NCI-H2171 treated with DMSO at 0.1 percent for 48 hours (cell line): ENCODE data around the gene CCNG2.

ENCODE experiments used
- DNase-seq: peaks from one replicate; lab custom pipeline; 2025; lab: John Stamatoyannopoulos, UW

CCNG2 gene

GRCh38 chr4:77177199-77177598 is 20.2 kb downstream of the CCNG2 start:
- no peak for DNase-seq

DNA sequence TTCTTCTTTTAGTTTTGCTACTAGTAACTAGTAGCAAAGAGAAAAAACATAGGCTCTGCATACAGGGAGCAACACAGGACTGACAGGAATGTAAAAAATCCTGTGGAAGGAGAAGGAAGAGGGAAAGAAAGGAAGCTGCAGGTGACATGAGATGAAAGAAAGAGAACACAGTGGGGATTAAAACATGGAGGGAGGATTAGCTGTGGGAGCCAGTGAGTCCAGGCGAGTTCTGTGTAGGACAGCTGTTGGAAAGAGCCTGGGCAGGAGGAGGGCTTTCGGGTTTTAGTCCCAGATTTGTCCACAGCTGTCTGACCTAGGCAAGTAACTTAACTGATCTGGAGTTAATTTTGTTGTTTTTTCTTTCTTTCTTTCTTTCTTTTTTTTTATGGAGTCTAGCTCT is 21.6 kb downstream of the CCNG2 start:
- no peak for DNase-seq

- no peak for DNase-seq
Observed at GRCh38 chr4:77179519-77179918, 22.5 kb downstream of the CCNG2 start.

GRCh38 chr4:77181720-77182119 is 24.7 kb downstream of the CCNG2 start:
- DNase-seq: no peak

GRCh38 chr4:77183777-77184420 is 26.9 kb downstream of the CCNG2 start:
- no peak for DNase-seq

DNA sequence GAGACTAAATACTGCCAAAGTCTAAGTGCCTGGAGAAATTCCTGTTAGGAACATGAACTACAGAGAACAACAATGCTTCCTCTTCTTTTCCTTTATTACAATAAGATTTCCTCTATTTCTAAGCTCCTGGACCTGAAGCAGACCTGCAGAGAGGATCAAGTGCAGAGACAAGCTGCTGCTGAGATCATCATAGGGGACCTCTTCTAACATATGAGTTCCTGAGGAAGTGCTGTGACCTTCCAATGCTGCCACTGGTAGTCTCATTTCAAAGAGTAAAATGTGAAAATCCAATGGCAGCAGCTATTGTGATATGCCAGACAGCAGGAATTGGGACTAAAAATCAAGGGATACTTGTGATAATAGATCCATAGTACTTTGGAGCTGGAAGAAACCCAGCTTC is 28.0 kb downstream of the CCNG2 start:
- no peak for DNase-seq

- DNase-seq: no peak
Observed at GRCh38 chr4:77185686-77186085, 28.7 kb downstream of the CCNG2 start.

DNA sequence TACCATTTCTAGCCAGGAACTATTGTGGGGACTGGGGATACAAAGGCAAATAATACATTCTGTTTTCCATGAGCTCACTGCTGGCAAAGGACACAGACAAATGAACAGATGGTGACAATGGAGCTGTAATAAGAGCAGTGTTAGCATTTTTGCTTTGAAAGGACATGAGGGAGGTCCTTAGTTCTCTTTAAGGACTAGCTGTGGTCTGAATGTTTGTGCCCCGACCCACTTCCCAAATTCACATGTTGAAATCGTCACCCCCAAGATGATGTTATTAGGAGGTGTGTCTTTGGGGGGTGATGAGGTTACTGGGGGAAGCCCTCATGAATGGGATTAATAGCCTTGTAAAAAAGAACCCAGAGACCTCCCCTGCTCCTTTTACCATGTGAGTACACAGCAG is 30.3 kb downstream of the CCNG2 start:
- DNase-seq: peak; percentile 83

DNA sequence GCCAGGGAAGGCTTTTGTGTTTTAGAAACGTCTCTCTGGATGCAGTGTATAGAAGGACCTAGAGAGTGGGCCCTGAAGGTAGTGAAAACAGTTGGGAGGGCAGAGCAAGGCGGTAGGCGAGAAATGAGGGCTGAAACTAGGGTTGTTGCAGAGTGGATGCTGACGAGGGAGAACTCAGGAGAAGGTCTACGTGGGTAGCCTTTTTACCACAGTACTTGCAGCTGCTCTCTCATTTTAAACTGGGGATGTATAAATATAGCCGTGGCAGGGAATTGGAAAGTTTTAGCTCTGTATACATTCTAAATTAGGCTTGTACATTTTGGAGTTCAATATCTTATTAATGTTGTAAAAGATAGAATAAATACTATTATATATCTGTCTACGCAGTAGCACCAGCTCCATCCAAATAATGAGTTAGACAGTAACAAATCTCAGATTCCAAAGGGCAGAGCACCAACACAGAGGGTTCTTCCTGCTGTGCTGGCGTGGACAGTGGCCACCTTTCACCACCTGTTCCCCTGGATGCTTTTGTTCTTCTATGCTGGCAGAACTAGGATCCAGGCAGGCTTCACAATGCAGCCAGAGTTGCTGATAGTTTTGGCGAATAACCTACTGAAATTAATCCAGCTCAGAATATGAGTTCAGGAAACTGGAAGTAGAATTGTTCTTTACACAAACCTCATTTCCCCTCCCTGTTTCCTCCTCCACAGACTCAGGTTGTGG is 31.7 kb downstream of the CCNG2 start:
- no peak for DNase-seq

- DNase-seq: no peak
Observed at GRCh38 chr4:77189412-77189811, 32.4 kb downstream of the CCNG2 start.

DNA sequence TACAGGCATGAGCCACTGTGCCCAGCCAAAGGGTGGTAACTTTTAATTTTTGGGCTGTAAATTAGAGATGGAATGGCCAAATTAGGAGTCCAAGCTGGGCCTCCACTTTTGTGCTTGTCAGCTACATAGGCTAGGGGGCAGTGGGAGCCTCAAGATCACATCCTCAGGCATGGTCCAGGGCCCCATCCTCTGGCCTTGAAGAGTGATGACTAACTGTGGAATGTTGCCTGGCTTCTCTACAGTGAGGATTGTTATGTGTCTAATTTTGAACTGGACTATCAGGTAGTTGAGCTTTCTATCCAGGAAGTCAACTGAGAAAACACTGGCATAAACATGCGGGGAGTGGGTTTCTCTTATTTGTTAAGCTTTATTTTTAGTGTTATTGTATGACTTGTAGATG is 33.0 kb downstream of the CCNG2 start:
- no peak for DNase-seq

- DNase-seq: no peak
Observed at GRCh38 chr4:77193046-77193445, 36.0 kb downstream of the CCNG2 start.

DNA sequence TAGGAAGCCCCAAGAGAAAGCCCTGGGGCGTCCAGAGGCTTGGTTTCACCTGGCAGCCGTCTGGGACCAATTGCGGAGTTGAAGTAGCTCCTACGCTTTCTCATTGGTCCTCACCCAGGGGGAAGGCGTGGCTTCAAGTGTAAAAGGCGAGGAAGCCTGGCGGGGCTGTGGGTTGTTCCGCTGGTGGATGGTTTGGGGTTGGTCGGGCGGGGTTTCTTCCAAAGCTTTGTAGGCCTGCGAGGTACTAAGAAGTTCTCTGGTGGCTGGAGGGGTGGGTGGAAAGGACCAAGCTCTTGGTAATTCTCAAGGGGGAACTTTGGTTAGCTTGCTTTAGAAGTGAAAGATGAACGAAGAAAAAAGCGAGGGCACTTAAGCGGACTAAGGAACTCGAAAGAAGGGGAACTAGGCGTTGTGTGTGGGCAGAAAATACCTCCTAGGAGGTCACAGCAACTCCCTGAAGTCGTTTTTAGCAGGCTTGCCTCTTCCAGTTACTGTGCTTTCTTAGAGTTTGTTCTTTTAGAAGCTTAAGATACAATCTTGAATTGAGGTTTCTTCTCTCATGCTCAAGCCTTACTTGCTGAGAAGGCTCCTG is 36.6 kb downstream of the CCNG2 start:
- DNase-seq: no peak

GRCh38 chr4:77194366-77194765 is 37.4 kb downstream of the CCNG2 start:
- no peak for DNase-seq

DNA sequence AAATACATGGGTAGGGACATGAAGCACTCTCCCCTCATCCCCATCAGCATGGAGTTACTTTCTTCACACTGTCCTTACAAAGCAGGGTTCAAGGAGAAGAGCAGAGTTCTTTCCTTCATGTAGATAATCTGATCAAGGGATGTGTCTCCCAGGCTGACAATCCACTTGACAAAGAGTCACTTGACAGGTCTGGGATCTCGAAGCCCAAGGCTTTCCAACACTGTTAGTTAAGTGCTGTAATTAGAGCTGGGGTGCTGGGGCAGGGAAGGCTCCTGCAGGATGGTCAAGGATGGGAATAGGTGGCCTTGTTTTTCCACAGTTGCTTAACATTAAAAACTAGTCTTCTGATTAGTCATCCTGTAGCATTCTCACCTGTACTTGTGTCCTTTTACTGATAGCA is 38.0 kb downstream of the CCNG2 start:
- DNase-seq: no peak

- no peak for DNase-seq
Observed at GRCh38 chr4:77196866-77197265, 39.9 kb downstream of the CCNG2 start.

GRCh38 chr4:77197361-77197760 is 40.4 kb downstream of the CCNG2 start:
- DNase-seq: no peak

- DNase-seq: no peak
Observed at GRCh38 chr4:77197831-77198230, 40.8 kb downstream of the CCNG2 start.

GRCh38 chr4:77199276-77199675 is 42.3 kb downstream of the CCNG2 start:
- DNase-seq: no peak

DNA sequence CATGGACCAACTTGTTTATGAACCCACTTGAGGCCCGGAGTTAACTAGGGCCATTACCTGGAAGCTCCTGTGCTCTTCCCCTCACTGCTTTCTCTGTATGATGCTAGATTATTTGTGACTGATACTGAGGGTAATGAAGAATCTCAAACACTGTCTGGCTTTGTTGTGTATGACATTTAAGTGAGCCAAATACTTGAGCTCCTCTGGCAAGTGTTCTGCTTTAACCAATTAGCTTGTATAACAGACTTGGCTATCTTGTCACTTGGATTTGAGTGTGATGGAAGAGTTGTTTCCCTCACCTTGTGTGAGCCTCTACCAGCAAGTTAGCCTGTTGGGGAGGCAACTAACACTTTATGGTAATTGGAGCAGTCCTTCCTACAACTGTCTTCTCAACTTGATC is 42.7 kb downstream of the CCNG2 start:
- DNase-seq: no peak

DNA sequence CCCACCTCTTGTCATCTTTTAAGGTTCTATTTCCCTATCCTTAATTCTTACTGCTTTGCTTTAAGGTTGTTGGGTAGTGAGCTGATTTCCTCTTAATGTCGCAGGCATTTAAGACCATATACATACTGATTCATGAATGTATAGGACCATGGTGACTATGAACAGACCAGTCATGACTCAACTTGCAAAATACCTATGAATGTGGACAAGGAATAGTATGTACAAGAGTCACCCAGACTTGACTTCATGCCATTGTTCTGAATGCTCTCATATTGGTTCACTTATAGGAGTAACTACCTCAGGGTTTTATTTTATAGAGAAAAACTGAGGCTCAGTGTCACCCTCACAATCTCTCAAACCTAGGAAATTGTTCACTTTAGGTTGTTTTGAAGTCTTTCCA is 44.3 kb downstream of the CCNG2 start:
- DNase-seq: no peak

- no peak for DNase-seq
Observed at GRCh38 chr4:77201857-77202256, 44.9 kb downstream of the CCNG2 start.

DNA sequence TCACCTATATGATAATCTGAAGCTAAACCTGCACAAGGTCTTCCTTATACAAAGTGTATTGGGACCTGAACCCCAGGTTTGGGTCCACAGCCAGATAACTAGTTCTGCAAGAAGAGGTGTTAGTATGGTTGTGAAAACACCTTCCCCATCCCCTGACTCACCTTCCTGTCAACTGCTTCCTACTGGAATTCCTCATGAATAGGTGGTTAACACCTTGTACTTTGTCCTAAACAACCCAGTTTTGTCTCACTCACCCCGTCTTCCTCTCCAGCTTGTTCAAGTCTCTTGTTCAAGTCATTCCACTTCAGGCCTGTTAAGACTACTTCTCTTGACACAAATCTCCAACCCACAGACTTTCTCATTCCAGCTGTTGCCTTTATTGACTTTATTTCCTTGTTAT is 45.5 kb downstream of the CCNG2 start:
- no peak for DNase-seq
